Naive B cell (primary cell): ENCODE measurements around the gene METRNL. TPM values are rescaled to one million over a fixed set of nuclear protein-coding genes. Genes with fewer than 3 reads are reported as not detected.
"Not testable (repeated sequence)": the region's sequence is repeated elsewhere in the genome, so short reads cannot be mapped to it uniquely, and the experiment has no call there.

Experiments
- ATAC-seq, 2 donors: fragments of 150-1000 bp; cut with Tn5 transposase; 2 replicates each; pipeline ENCODE4 v1.10.0; 2021; ENCODE audit warnings: low read depth in 2 of 2, mild to moderate bottlenecking in 2 of 2, moderate library complexity in 2 of 2
- DNase-seq: peaks from one replicate; pipeline ENCODE4 v3.0.0; 2022
- H3K27ac Mint-ChIP-seq, 6 donors: one replicate each; pipeline ENCODE4 v1.8.0; 2020 to 2022; ENCODE audit warnings: mild to moderate bottlenecking in 6 of 6, mixed read lengths in 6 of 6, moderate library complexity in 5 of 6, inconsistent platforms in 2 of 6
- H3K27me3 Mint-ChIP-seq, 3 donors: one replicate each; pipeline ENCODE4 v1.8.0; 2021 to 2022; ENCODE audit warnings: mixed read lengths in 3 of 3, mild to moderate bottlenecking in 1 of 3
- H3K36me3 Mint-ChIP-seq, 2 donors: one replicate each; pipeline ENCODE4 v1.8.0; 2020 to 2022; ENCODE audit warnings: mixed read lengths in 2 of 2, inconsistent platforms in 1 of 2, mild to moderate bottlenecking in 1 of 2
- H3K4me1 Mint-ChIP-seq, 3 donors: one replicate each; pipeline ENCODE4 v1.8.0; 2020 to 2022; ENCODE audit warnings: mixed read lengths in 3 of 3, inconsistent platforms in 1 of 3, mild to moderate bottlenecking in 1 of 3, moderate library complexity in 1 of 3
- H3K4me3 Mint-ChIP-seq, 8 donors: one replicate each; pipeline ENCODE4 v1.8.0; 2020 to 2022; ENCODE audit warnings: mild to moderate bottlenecking in 8 of 8, mixed read lengths in 8 of 8, moderate library complexity in 8 of 8, inconsistent platforms in 2 of 8
- H3K9me3 Mint-ChIP-seq, 7 donors: one replicate each; pipeline ENCODE4 v1.8.0; 2020 to 2022; ENCODE audit warnings: mixed read lengths in 7 of 7, mild to moderate bottlenecking in 5 of 7, inconsistent platforms in 2 of 7, moderate library complexity in 1 of 7
- polyA plus RNA-seq, 6 donors: library from polyadenylated mRNA; unstranded; fragments of 300-500 nt; fragmentation: Illumina TruSeq; gene quantifications; one replicate each; pipeline ENCODE4 v1.2.3, GENCODE V29; 2021; ENCODE audit warnings: low read depth in 6 of 6

The METRNL gene
- polyA plus RNA-seq, 6 donors from 2014 or later = 0.69 to 4.5 (median 1.4) TPM

- peaks cover 0 to 20% (median 0%) of the 10 kb centered on the region in 3 donors for H3K27me3 Mint-ChIP-seq
- not testable (repeated sequence) for H3K4me3 Mint-ChIP-seq, H3K27ac Mint-ChIP-seq, DNase-seq, H3K9me3 Mint-ChIP-seq, ATAC-seq, H3K36me3 Mint-ChIP-seq
- H3K4me1 Mint-ChIP-seq = peaks cover 14 to 22% (median 16%) of the 10 kb centered on the region in 3 donors
Measured at GRCh38 chr17:83055176-83055575, 24.2 kb upstream of the METRNL start.

- no peaks in the 10 kb centered on the region for H3K9me3 Mint-ChIP-seq
- DNase-seq (no peak), ATAC-seq (no peak)
- peaks cover 0 to 26% (median 0%) of the 10 kb centered on the region in 3 donors for H3K27me3 Mint-ChIP-seq
- H3K36me3 Mint-ChIP-seq = no peaks in the 10 kb centered on the region
- H3K4me1 Mint-ChIP-seq = peaks cover 7 to 14% (median 9%) of the 10 kb centered on the region in 3 donors
- no peak overlapping the region for H3K27ac Mint-ChIP-seq
- H3K4me3 Mint-ChIP-seq = peak overlapping the region in 1 of 8 donors; percentile 30
Measured at GRCh38 chr17:83055911-83056582, 23.4 kb upstream of the METRNL start.

- Mint-ChIP-seq H3K36me3 (no peaks in the 10 kb centered on the region), H3K9me3 (no peaks in the 10 kb centered on the region), H3K4me1 (peaks cover 7 to 11% (median 9%) of the 10 kb centered on the region in 3 donors), H3K27me3 (peaks cover 0 to 26% (median 0%) of the 10 kb centered on the region in 3 donors), H3K4me3 (peak overlapping the region in 1 of 8 donors; percentile 22), H3K27ac (no peak overlapping the region)
- ATAC-seq (no peak), DNase-seq (no peak)
Measured at GRCh38 chr17:83056583-83057396, 22.6 kb upstream of the METRNL start.

- Mint-ChIP-seq H3K27ac (peak overlapping the region in 1 of 6 donors; percentile 84), H3K36me3 (no peaks in the 10 kb centered on the region), H3K4me1 (peaks cover 7 to 9% (median 7%) of the 10 kb centered on the region in 3 donors), H3K4me3 (no peak overlapping the region), H3K9me3 (no peaks in the 10 kb centered on the region), H3K27me3 (peaks cover 0 to 26% (median 0%) of the 10 kb centered on the region in 3 donors)
- DNase-seq = no peak
- no peak for ATAC-seq
Measured at GRCh38 chr17:83057397-83057761, 22.0 kb upstream of the METRNL start.

GRCh38 chr17:83057793-83058265, 21.6 kb upstream of the METRNL start:
- H3K4me1 Mint-ChIP-seq = peaks cover 7 to 9% (median 7%) of the 10 kb centered on the region in 3 donors
- no peaks in the 10 kb centered on the region for H3K9me3 Mint-ChIP-seq
- no peak for DNase-seq
- H3K36me3 Mint-ChIP-seq = no peaks in the 10 kb centered on the region
- no peak overlapping the region for H3K27ac Mint-ChIP-seq
- ATAC-seq = no peak
- H3K4me3 Mint-ChIP-seq = no peak overlapping the region
- peaks cover 0 to 31% (median 0%) of the 10 kb centered on the region in 3 donors for H3K27me3 Mint-ChIP-seq

GRCh38 chr17:83058266-83058798, 21.1 kb upstream of the METRNL start:
- H3K27me3 Mint-ChIP-seq = peaks cover 0 to 36% (median 0%) of the 10 kb centered on the region in 3 donors
- ATAC-seq (no peak), DNase-seq (no peak)
- H3K9me3 Mint-ChIP-seq = no peaks in the 10 kb centered on the region
- H3K4me3 Mint-ChIP-seq = no peak overlapping the region
- peak overlapping the region in 1 of 6 donors; percentile 33 for H3K27ac Mint-ChIP-seq
- H3K36me3 Mint-ChIP-seq = no peaks in the 10 kb centered on the region
- H3K4me1 Mint-ChIP-seq = peaks cover 7 to 9% (median 7%) of the 10 kb centered on the region in 3 donors

GRCh38 chr17:83061586-83061985, 17.8 kb upstream of the METRNL start:
- no peak for DNase-seq
- H3K27me3 Mint-ChIP-seq = peaks cover 0 to 53% (median 5%) of the 10 kb centered on the region in 3 donors
- no peaks in the 10 kb centered on the region for H3K9me3 Mint-ChIP-seq
- no peak overlapping the region for H3K27ac Mint-ChIP-seq
- peaks cover 0 to 3% (median 0%) of the 10 kb centered on the region in 3 donors for H3K4me1 Mint-ChIP-seq
- ATAC-seq = no peak
- H3K4me3 Mint-ChIP-seq = no peak overlapping the region
- H3K36me3 Mint-ChIP-seq = no peaks in the 10 kb centered on the region

- ATAC-seq = no peak
- H3K4me1 Mint-ChIP-seq = peaks cover 0 to 3% (median 0%) of the 10 kb centered on the region in 3 donors
- DNase-seq = no peak
- H3K36me3 Mint-ChIP-seq = no peaks in the 10 kb centered on the region
- H3K4me3 Mint-ChIP-seq = no peak overlapping the region
- H3K27ac Mint-ChIP-seq = no peak overlapping the region
- no peaks in the 10 kb centered on the region for H3K9me3 Mint-ChIP-seq
- H3K27me3 Mint-ChIP-seq = peaks cover 0 to 53% (median 5%) of the 10 kb centered on the region in 3 donors
Measured at GRCh38 chr17:83062011-83062817, 17.2 kb upstream of the METRNL start.

- ATAC-seq (no peak), DNase-seq (no peak)
- Mint-ChIP-seq H3K27ac (peak overlapping the region in 2 of 6 donors; percentile 44 to 56), H3K4me3 (no peak overlapping the region), H3K36me3 (no peaks in the 10 kb centered on the region), H3K27me3 (peaks cover 0 to 52% (median 5%) of the 10 kb centered on the region in 3 donors), H3K4me1 (peaks cover 0 to 7% (median 2%) of the 10 kb centered on the region in 3 donors), H3K9me3 (no peaks in the 10 kb centered on the region)
Measured at GRCh38 chr17:83062818-83063671, 16.4 kb upstream of the METRNL start.

- Mint-ChIP-seq H3K27me3 (peaks cover under 1 to 47% (median 5%) of the 10 kb centered on the region in 3 donors), H3K4me3 (no peak overlapping the region), H3K27ac (no peak overlapping the region), H3K4me1 (peaks cover 0 to 4% (median 2%) of the 10 kb centered on the region in 3 donors), H3K36me3 (no peaks in the 10 kb centered on the region), H3K9me3 (no peaks in the 10 kb centered on the region)
- ATAC-seq (no peak), DNase-seq (no peak)
Measured at GRCh38 chr17:83064021-83064731, 15.2 kb upstream of the METRNL start.

- Mint-ChIP-seq H3K4me1 (peaks cover 0 to 4% (median 2%) of the 10 kb centered on the region in 3 donors), H3K27ac (no peak overlapping the region), H3K36me3 (no peaks in the 10 kb centered on the region), H3K9me3 (no peaks in the 10 kb centered on the region), H3K4me3 (no peak overlapping the region), H3K27me3 (peaks cover 8 to 46% (median 9%) of the 10 kb centered on the region in 3 donors)
- no peak for ATAC-seq
- no peak for DNase-seq
Measured at GRCh38 chr17:83064732-83065659, 14.4 kb upstream of the METRNL start.
